PC-3 (cell line): Measurements from ENCODE around the gene SLC38A10. TPM values are rescaled to one million over a fixed set of nuclear protein-coding genes. Genes with fewer than 3 reads are reported as not detected.

ENCODE experiments used
- total RNA-seq: library from RNA; depleted of rRNA; stranded (reverse); fragments of >200 nt; gene quantifications from 2 replicates; pipeline ENCODE4 v1.2.3, GENCODE V29; 2014; rRNA removed

The SLC38A10 gene
- total RNA-seq, 1 experiment from 2014 or later, result 77.8 TPM

Other genes starting within 250 kb of the SLC38A10 start
- not detected in 2 replicates for gene PVALEF, start 129.8 kb downstream of the SLC38A10 start, total RNA-seq
- gene AATK, start 129.1 kb downstream of the SLC38A10 start, total RNA-seq, result 1.1 and 1.7 TPM in 2 replicates
- gene CEP131, start 72.3 kb downstream of the SLC38A10 start, total RNA-seq, result 32.1 and 48.0 TPM in 2 replicates
- gene TEPSIN, start 56.3 kb downstream of the SLC38A10 start, total RNA-seq, result 28.8 and 44.1 TPM in 2 replicates
- 125 and 160 TPM in 2 replicates for gene NDUFAF8, start 56.0 kb downstream of the SLC38A10 start, total RNA-seq
- 9.9 and 16.9 TPM in 2 replicates for gene BAHCC1, start 100.2 kb upstream of the SLC38A10 start, total RNA-seq
- gene ACTG1, start 217.5 kb upstream of the SLC38A10 start, total RNA-seq, result 4,503 and 4,798 TPM in 2 replicates
- 0.87 and 2.4 TPM in 2 replicates for gene FSCN2, start 233.1 kb upstream of the SLC38A10 start, total RNA-seq